ENCODE measurements around the gene SEMA5A.

Gene SEMA5A

GRCh38 chr5:9395706-9396105 lies 150.2 kb downstream of the SEMA5A start:
- DNase-seq (ENCODE audit: low read depth) = no peak

DNA sequence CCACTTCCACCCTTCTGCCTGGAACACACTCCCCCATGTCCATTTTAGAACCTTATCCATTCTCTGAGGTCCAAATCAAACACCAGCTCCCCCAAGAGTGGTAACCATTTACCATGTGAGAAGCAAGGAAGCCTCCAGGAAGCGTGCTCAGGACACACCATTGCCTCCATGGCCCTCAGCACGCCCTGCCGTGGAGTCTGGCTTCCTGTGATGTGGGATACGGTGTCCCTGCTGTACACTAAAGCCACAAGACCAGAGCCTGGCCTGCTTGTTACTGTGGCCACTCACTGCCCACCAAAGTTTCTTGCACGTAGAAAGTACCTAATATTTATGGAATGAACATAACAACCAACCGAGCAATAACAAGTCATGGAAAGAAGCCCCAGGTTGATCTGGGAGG lies 151.7 kb downstream of the SEMA5A start:
- DNase-seq (ENCODE audit: low read depth) = no peak

- DNase-seq (ENCODE audit: low read depth) = no peak
Observed at GRCh38 chr5:9392625-9393024, 153.2 kb downstream of the SEMA5A start.

- no peak for DNase-seq (ENCODE audit: low read depth)
Observed at GRCh38 chr5:9391080-9391479, 154.8 kb downstream of the SEMA5A start.

GRCh38 chr5:9390113-9390512 lies 155.8 kb downstream of the SEMA5A start:
- DNase-seq (ENCODE audit: low read depth) = no peak

DNA sequence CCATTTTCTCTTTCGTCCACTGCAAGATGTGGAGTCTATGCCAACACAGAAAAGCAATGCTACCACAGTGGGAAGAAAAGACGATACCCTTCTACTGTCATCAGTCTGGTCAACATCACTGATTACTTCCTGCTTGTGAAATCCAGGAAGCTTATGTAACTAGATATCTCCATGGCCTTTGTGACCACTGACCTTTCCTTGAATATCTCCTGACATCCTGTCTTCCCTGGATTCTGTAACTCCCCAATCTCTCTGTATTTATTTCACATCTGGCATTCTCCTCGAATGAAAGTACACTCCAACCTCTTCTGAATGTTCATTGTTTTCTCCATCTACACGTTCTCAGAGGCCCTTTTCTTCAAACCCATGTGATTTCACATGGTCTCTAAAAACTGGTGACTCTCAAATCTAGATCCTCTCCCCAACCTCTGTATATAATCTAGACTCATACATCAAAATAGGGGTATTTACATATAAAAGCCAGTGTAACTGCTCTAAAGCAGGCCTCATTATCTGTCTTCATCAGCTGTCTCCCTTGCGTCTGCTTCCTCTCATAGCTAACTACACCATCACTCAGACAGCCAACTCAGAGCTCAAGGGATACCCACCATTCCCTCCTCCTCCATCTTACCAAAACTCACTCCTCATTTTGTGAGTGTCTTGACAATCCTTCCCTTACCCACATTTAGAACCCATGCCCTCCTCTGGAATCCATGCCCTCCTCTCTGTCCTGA lies 156.8 kb downstream of the SEMA5A start:
- no peak for DNase-seq (ENCODE audit: low read depth)

DNA sequence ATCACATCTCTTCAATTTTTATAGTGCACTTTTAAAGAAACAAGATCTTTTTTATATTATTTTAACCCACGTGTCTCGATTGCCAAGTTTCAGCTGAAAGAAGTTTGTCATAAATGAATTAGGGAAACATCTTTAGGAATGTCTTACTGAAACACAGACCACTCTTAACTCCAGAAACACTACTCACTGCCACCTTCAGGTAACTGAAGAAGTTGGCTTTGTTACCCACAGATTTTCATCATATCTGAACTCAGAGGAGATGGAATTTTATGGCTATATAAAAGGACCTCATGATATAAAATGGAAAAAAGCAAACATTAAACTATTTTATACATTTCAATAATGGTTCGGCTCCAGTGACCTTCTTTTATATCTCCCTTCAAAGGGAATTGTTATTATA lies 158.0 kb downstream of the SEMA5A start:
- no peak for DNase-seq (ENCODE audit: low read depth)

DNA sequence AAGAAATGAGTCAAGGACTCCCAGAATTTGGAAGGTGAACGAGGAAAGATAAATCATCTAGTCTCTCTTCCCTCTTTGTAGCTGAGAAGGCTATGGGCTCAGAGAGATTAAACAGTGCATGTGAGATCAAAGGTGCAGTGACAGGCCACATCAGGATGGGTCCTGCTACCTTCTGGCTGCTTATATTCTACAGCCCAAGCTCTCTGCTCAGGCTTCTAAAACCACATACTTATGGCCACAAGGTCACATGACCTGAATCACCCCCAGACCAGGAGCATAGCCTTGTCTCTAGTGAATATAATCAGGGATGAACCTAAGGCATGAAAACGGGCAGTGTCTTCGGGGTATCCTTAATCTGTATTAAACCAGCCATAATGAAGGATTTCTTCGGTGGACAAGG lies 158.9 kb downstream of the SEMA5A start:
- no peak for DNase-seq (ENCODE audit: low read depth)

DNA sequence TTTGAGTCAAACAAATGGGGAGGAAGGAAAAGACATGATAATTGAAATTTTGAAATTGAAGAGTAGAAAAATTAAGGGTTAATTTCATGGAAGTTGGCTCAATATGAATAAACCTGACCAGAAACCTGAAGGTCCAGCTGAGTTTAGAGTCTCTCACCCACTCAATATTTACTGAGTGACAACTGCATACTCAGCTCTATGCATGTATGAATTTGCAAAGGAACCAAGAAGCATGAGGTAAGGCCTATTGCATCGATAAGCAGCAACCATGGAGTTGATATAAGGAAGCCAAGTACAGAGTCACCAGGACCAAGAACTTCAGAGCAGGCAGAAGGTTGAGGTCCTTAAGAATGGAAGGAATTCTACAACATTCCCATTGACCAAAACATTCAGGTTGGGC lies 163.4 kb downstream of the SEMA5A start:
- DNase-seq (ENCODE audit: low read depth) = no peak

GRCh38 chr5:9381464-9381863 lies 164.4 kb downstream of the SEMA5A start:
- DNase-seq (ENCODE audit: low read depth) = no peak

DNA sequence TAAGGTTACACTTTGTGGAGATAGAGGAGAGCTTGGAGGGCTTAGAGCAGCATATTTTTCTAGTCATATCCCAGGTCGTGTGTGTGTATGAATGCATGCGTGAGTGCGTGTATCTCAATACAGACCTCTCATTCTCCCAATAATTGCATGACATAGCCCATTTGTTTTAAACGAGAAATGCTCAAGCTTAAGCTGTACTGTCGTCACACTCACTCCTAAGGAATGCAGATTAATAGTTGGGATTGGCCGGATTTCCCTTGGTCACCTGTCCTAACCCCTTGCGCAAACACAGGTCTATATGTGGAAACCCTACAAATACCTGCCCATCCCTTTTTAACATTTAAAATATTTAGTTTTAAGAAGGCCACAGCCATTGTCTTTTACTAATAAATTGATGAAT lies 165.8 kb downstream of the SEMA5A start:
- DNase-seq (ENCODE audit: low read depth) = no peak

DNA sequence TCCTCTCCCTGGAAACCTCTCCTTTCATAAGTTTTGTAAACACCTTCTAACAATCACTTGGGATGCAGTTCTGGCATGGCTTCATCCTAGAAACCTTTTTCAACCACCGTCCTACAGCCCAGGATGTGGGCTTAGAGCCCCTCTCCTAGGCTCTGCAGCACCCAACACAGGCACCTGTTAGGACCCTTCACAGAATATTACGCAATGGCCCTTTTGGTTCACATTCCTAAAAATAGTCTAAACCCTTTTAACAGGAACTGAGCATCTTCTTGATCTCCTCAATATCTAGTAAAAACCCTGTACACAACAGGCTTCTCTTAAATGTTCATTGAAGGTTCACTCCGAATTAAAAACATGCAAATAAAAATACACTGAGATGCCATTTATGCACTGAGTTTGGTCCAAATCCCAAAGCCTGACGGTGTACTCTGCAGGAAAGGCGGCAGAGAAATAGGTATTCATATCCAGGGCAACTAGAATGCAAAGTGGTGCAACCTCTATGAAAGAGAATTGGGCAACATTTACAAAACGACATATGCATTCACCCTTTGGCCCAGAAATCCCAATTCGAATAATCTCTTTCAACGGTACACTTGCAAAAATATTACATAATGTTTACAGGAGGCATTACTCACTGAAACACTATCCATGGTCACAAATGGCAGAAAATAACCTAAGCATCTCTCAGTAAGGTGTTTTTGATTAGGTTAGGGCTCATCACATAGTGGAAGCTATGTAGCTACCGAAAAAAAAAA lies 169.3 kb downstream of the SEMA5A start:
- DNase-seq (ENCODE audit: low read depth) = peak; percentile 75

GRCh38 chr5:9375756-9376155 lies 170.1 kb downstream of the SEMA5A start:
- DNase-seq (ENCODE audit: low read depth) = no peak

- DNase-seq (ENCODE audit: low read depth) = no peak
Observed at GRCh38 chr5:9374025-9374424, 171.8 kb downstream of the SEMA5A start.

- no peak for DNase-seq (ENCODE audit: low read depth)
Observed at GRCh38 chr5:9373571-9373970, 172.3 kb downstream of the SEMA5A start.

- no peak for DNase-seq (ENCODE audit: low read depth)
Observed at GRCh38 chr5:9370256-9370655, 175.6 kb downstream of the SEMA5A start.

GRCh38 chr5:9365512-9365911 lies 180.4 kb downstream of the SEMA5A start:
- DNase-seq (ENCODE audit: low read depth) = no peak

DNA sequence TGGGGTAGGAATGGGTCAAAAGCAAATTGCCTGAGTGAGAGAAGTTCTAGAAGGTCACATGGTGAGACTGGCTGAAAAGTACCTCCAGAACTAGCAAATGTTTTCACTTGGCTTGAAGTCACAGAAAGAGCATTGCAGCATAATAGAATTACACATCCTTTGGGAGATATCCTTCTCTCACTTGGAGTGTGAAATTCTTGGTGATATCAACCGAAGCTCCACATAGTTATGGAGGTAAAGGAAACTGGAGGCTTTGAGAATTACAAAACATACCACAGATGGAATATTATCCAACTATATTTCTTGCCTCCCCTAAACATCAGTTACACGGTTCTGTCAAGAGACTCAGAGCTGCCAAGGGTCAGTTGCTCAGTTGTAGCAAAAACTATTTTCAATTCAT lies 182.4 kb downstream of the SEMA5A start:
- no peak for DNase-seq (ENCODE audit: low read depth)

DNA sequence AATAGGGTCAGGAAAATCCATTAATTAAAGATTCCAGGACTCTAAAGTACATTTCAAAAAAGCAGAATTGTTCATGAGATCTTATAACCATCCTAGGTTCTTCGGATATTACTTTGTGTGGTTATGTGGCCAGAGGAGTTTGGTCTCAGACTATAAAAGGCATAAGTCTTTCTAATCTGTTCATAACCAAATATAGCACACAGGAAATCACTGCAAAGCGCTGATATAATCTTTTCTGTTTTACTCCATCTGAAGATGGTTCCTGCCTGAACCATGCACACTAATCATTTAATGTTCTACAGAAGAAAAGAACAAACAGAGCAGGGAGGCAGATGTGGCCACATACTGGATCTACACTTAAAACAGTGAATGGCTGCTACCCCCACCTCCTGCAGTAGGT lies 182.8 kb downstream of the SEMA5A start:
- DNase-seq (ENCODE audit: low read depth) = no peak

GRCh38 chr5:9362600-9362999 lies 183.3 kb downstream of the SEMA5A start:
- no peak for DNase-seq (ENCODE audit: low read depth)

- DNase-seq (ENCODE audit: low read depth) = no peak
Observed at GRCh38 chr5:9361835-9362234, 184.0 kb downstream of the SEMA5A start.

- DNase-seq (ENCODE audit: low read depth) = peak; percentile 70
Observed at GRCh38 chr5:9358961-9359685, 186.8 kb downstream of the SEMA5A start.

DNA sequence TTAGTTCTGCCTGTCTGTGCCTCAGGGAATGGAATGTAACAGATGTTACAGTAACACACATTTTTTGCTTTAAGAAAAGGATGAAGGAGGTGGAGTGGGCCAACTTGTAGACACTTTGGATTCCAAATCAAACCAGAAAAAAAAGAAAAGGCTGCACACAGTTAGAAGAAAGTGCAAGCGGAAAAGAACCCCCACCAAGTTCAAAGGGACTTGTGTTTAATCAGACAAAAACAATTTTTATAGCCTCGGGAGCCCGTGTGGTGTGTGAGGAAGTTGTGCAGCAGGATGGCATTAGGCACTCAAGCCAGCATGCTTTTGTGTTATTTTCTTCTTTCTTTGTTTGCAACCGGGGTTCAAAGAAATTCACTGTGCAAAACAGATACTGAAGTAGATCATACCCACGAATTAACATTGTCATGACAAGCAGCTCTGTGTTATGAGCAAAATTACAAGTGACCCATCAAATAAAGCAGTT lies 189.5 kb downstream of the SEMA5A start:
- DNase-seq (ENCODE audit: low read depth) = no peak

Data from HS-5 (cell line).